Smooth muscle cell of the coronary artery (primary cell): ENCODE data around the gene IRF9. TPM values are rescaled to one million over a fixed set of nuclear protein-coding genes. Genes with fewer than 3 reads are reported as not detected.

Experiments used
- total RNA-seq: library from RNA; depleted of rRNA; stranded (reverse); fragments of >200 nt; gene quantifications from 2 replicates; pipeline ENCODE4 v1.2.3, GENCODE V29; 2014; ENCODE audit warnings: low replicate concordance

Gene IRF9
- total RNA-seq: 68.4 and 96.8 TPM in 2 replicates

GRCh38 chr14:24160850-24161804, at the start of gene IRF9:
TSS of gene IRF9 (plus strand) at chr14:24161265. CDS start at chr14:24162145, 880 bp downstream.

GRCh38 chr14:24114532-24115421, 46.3 kb upstream of the IRF9 start, which contains the start of the genes DCAF11 and NRL:
TSS of gene DCAF11 (plus strand) at chr14:24114777. CDS start at chr14:24115595, 818 bp downstream.
TSS of gene NRL (minus strand) at chr14:24114949. CDS start at chr14:24082848, 32,101 bp downstream.

GRCh38 chr14:24130380-24130716, 30.7 kb upstream of the IRF9 start, which contains the start of gene FITM1:
TSS of gene FITM1 (plus strand) at chr14:24130659. CDS start at chr14:24131564, 905 bp downstream.

GRCh38 chr14:24135834-24136683, 25.0 kb upstream of the IRF9 start, which contains the start of gene PSME1:
TSS of gene PSME1 (plus strand) at chr14:24136194. CDS start at chr14:24136263, 69 bp downstream.

GRCh38 chr14:24141097-24141880, 19.8 kb upstream of the IRF9 start, which contains the start of gene EMC9:
TSS of gene EMC9 (minus strand) at chr14:24141591. CDS start at chr14:24141304, 287 bp downstream.

GRCh38 chr14:24146453-24146977, 14.6 kb upstream of the IRF9 start, which contains the start of gene PSME2:
TSS of gene PSME2 (minus strand) at chr14:24146610. CDS start at chr14:24146581, 29 bp downstream.

GRCh38 chr14:24146978-24147760, 13.9 kb upstream of the IRF9 start, which contains the start of gene RNF31:
TSS of gene RNF31 (plus strand) at chr14:24147498. CDS start at chr14:24147699, 201 bp downstream.

GRCh38 chr14:24171422-24172260, 10.6 kb downstream of the IRF9 start, which contains the start of gene REC8:
TSS of gene REC8 (plus strand) at chr14:24172080. CDS start at chr14:24172553, 473 bp downstream.

GRCh38 chr14:24188251-24189058, 27.4 kb downstream of the IRF9 start, which contains the start of gene IPO4:
TSS of gene IPO4 (minus strand) at chr14:24188816. CDS start at chr14:24188787, 29 bp downstream.

GRCh38 chr14:24195186-24196070, 34.4 kb downstream of the IRF9 start, which contains the start of gene TM9SF1:
TSS of gene TM9SF1 (minus strand) at chr14:24195441. CDS start at chr14:24195019, 422 bp downstream.

GRCh38 chr14:24212924-24213865, 52.1 kb downstream of the IRF9 start, which contains the start of gene CHMP4A:
TSS of gene CHMP4A (minus strand) at chr14:24213488. CDS start at chr14:24213439, 49 bp downstream.

GRCh38 chr14:24215495-24216344, 54.7 kb downstream of the IRF9 start, which contains the start of gene MDP1:
TSS of gene MDP1 (minus strand) at chr14:24216066. CDS start at chr14:24215955, 111 bp downstream.

